CD4-positive, alpha-beta memory T cell (primary cell): ENCODE measurements around the gene ZYX. TPM values are rescaled to one million over a fixed set of nuclear protein-coding genes. Genes with fewer than 3 reads are reported as not detected.

Source experiments
- CTCF ChIA-PET: fragments of 350-600 bp; sonication (Branson Sonifier 250); formaldehyde crosslinking; loops from one replicate; lab custom pipeline; 2021; ENCODE audit warnings: inconsistent platforms; ENCODE audit not compliant: partially characterized antibody; lab: Charles Lee
- POLR2A ChIA-PET: fragments of 350-600 bp; sonication (Branson Sonifier 250); formaldehyde crosslinking; loops from one replicate; lab custom pipeline; 2021; ENCODE audit not compliant: partially characterized antibody; lab: Charles Lee
- DNase-seq, 5 donors: peaks; one replicate each; pipeline versions ENCODE4 v3.0.0 to v3.0.0-alpha.2; 2020 to 2022; ENCODE audit warnings: mixed read lengths in 1 of 5
- H3K27ac ChIP-seq: one replicate; pipeline ENCODE4 v1.7.0; 2013; ENCODE audit warnings: low read depth, low read length
- H3K27me3 ChIP-seq: 2 replicates; pipeline ENCODE4 v1.7.0; 2013; ENCODE audit warnings: mild to moderate bottlenecking, low read length, moderate library complexity; ENCODE audit not compliant: insufficient read depth
- H3K36me3 ChIP-seq: 2 replicates; pipeline ENCODE4 v1.7.0; 2013; ENCODE audit warnings: mild to moderate bottlenecking, low read length, moderate library complexity; ENCODE audit not compliant: insufficient read depth
- H3K4me1 ChIP-seq: 2 replicates; pipeline ENCODE4 v1.7.0; 2013; ENCODE audit warnings: mild to moderate bottlenecking, low read length, moderate library complexity; ENCODE audit not compliant: insufficient read depth
- H3K4me3 ChIP-seq, 2 donors: one replicate each; pipeline ENCODE4 v1.7.0; 2013; ENCODE audit warnings: low read length in 2 of 2, mild to moderate bottlenecking in 1 of 2
- H3K9me3 ChIP-seq, 2 donors: one replicate each; pipeline ENCODE4 v1.7.0; 2013; ENCODE audit warnings: low read length in 2 of 2, control low read depth in 1 of 2; ENCODE audit not compliant: control insufficient read depth in 1 of 2
- H3K27ac Mint-ChIP-seq, 7 donors: one replicate each; pipeline ENCODE4 v1.8.0; 2020 to 2021; ENCODE audit warnings: mixed read lengths in 7 of 7, mild to moderate bottlenecking in 6 of 7, inconsistent platforms in 3 of 7, moderate library complexity in 3 of 7
- H3K27me3 Mint-ChIP-seq, 2 donors: one replicate each; pipeline ENCODE4 v1.8.0; 2020 to 2021; ENCODE audit warnings: mixed read lengths in 2 of 2
- H3K36me3 Mint-ChIP-seq, 2 donors: one replicate each; pipeline ENCODE4 v1.8.0; 2020 to 2021; ENCODE audit warnings: mixed read lengths in 2 of 2, inconsistent platforms in 1 of 2, mild to moderate bottlenecking in 1 of 2
- H3K4me1 Mint-ChIP-seq, 4 donors: one replicate each; pipeline ENCODE4 v1.8.0; 2020 to 2021; ENCODE audit warnings: mixed read lengths in 4 of 4, mild to moderate bottlenecking in 1 of 4
- H3K4me3 Mint-ChIP-seq, 8 donors: one replicate each; pipeline ENCODE4 v1.8.0; 2020 to 2021; ENCODE audit warnings: mixed read lengths in 8 of 8, mild to moderate bottlenecking in 7 of 8, moderate library complexity in 6 of 8, inconsistent platforms in 3 of 8
- H3K9me3 Mint-ChIP-seq, 8 donors: one replicate each; pipeline ENCODE4 v1.8.0; 2020 to 2021; ENCODE audit warnings: mixed read lengths in 8 of 8, mild to moderate bottlenecking in 5 of 8, inconsistent platforms in 3 of 8, moderate library complexity in 1 of 8
- intact Hi-C: fragments of 100-400 bp; cut with micrococcal nuclease; formaldehyde crosslinking; loops from one replicate; pipeline ENCODE4 v1.15.1; 2023
- polyA plus RNA-seq, 2 donors: library from polyadenylated mRNA; unstranded; fragments of 300-500 nt; fragmentation: Illumina TruSeq; gene quantifications; one replicate each; pipeline ENCODE4 v1.2.3, GENCODE V29; 2021
- total RNA-seq, 2 experiments: library from RNA; stranded (reverse); gene quantifications; one replicate each; pipeline ENCODE4 v1.2.3, GENCODE V29; 2021

The ZYX gene
- total and polyA plus RNA-seq, 4 experiments from 2014 or later: 55.7 to 148 (median 145) TPM

- Mint-ChIP-seq H3K36me3 (peaks cover 0 to 18% of the 10 kb centered on the region in 2 donors), H3K9me3 (peaks cover 0 to 1% (median 0%) of the 10 kb centered on the region in 8 donors), H3K27me3 (no peaks in the 10 kb centered on the region), H3K27ac (peak overlapping the region in 1 of 7 donors; percentile 61), H3K4me3 (no peak overlapping the region), H3K4me1 (peaks cover 14 to 24% (median 19%) of the 10 kb centered on the region in 4 donors)
- POLR2A ChIA-PET: interaction anchor here (0.9 to 9.3 kb wide), 9 partner anchors 9 to 575 kb away, joined by 3 to 215 read pairs (median 6); partner anchors contain the start of gene EPHA1
- no peak for DNase-seq
- no peaks in the 10 kb centered on the region for H3K27me3 ChIP-seq
- peaks cover 69% of the 10 kb centered on the region for H3K4me1 ChIP-seq
- intact Hi-C loops: loop anchor here (5.0 kb wide), 1 partner anchor 581 kb away; no protein-coding TSS in a partner anchor
- no peak overlapping the region for H3K4me3 ChIP-seq
- H3K9me3 ChIP-seq: no peaks in the 10 kb centered on the region
- peaks cover 29% of the 10 kb centered on the region for H3K36me3 ChIP-seq
- CTCF ChIA-PET: interaction anchor here (0.8 to 7.9 kb wide), 12 partner anchors 8 to 143 kb away, joined by 3 to 129 read pairs (median 6); partner anchors contain the start of gene EPHA1
- H3K27ac ChIP-seq: peak overlapping the region; percentile 12
Observed at GRCh38 chr7:143383642-143383957, 2.5 kb downstream of the ZYX start.

- intact Hi-C loops: loop anchor here (5.0 kb wide), 1 partner anchor 582 kb away; no protein-coding TSS in a partner anchor
- Mint-ChIP-seq H3K36me3 (peaks cover 2 to 21% of the 10 kb centered on the region in 2 donors), H3K27me3 (no peaks in the 10 kb centered on the region), H3K27ac (no peak overlapping the region), H3K4me3 (no peak overlapping the region), H3K4me1 (peaks cover 9 to 19% (median 15%) of the 10 kb centered on the region in 4 donors), H3K9me3 (no peaks in the 10 kb centered on the region)
- no peak for DNase-seq
- Histone ChIP-seq H3K27ac (peak overlapping the region; percentile 12), H3K36me3 (peaks cover 34% of the 10 kb centered on the region), H3K4me1 (peaks cover 64% of the 10 kb centered on the region), H3K4me3 (no peak overlapping the region), H3K9me3 (no peaks in the 10 kb centered on the region), H3K27me3 (no peaks in the 10 kb centered on the region)
- ChIA-PET POLR2A (interaction anchor here (0.7 to 9.3 kb wide), 11 partner anchors 9 to 585 kb away, joined by 3 to 215 read pairs (median 5); partner anchors contain the start of gene EPHA1), CTCF (interaction anchor here (0.8 to 7.9 kb wide), 14 partner anchors 9 to 144 kb away, joined by 3 to 129 read pairs (median 5); partner anchors contain the start of gene EPHA1)
Observed at GRCh38 chr7:143384148-143384547, 3.0 kb downstream of the ZYX start.

GRCh38 chr7:143384661-143385631 is 3.8 kb downstream of the ZYX start:
- no peak for DNase-seq
- no peak overlapping the region for H3K27ac ChIP-seq
- no peaks in the 10 kb centered on the region for H3K27me3 Mint-ChIP-seq
- peaks cover 42% of the 10 kb centered on the region for H3K36me3 ChIP-seq
- H3K36me3 Mint-ChIP-seq: peaks cover 8 to 22% of the 10 kb centered on the region in 2 donors
- no peak overlapping the region for H3K27ac Mint-ChIP-seq
- intact Hi-C loops: loop anchor here (5.0 kb wide), 1 partner anchor 583 kb away; no protein-coding TSS in a partner anchor
- CTCF ChIA-PET: interaction anchor here (0.7 to 7.9 kb wide), 14 partner anchors 9 to 144 kb away, joined by 3 to 129 read pairs (median 4); partner anchors contain the start of gene EPHA1
- peaks cover 4 to 16% (median 11%) of the 10 kb centered on the region in 4 donors for H3K4me1 Mint-ChIP-seq
- no peaks in the 10 kb centered on the region for H3K27me3 ChIP-seq
- H3K4me3 ChIP-seq: peak overlapping the region in 1 of 2 donors; percentile 46
- peaks cover 56% of the 10 kb centered on the region for H3K4me1 ChIP-seq
- H3K9me3 Mint-ChIP-seq: no peaks in the 10 kb centered on the region
- no peak overlapping the region for H3K4me3 Mint-ChIP-seq
- POLR2A ChIA-PET: interaction anchor here (0.7 to 9.3 kb wide), 10 partner anchors 8 to 586 kb away, joined by 3 to 215 read pairs (median 6); partner anchors contain the start of gene EPHA1
- no peaks in the 10 kb centered on the region for H3K9me3 ChIP-seq

DNA sequence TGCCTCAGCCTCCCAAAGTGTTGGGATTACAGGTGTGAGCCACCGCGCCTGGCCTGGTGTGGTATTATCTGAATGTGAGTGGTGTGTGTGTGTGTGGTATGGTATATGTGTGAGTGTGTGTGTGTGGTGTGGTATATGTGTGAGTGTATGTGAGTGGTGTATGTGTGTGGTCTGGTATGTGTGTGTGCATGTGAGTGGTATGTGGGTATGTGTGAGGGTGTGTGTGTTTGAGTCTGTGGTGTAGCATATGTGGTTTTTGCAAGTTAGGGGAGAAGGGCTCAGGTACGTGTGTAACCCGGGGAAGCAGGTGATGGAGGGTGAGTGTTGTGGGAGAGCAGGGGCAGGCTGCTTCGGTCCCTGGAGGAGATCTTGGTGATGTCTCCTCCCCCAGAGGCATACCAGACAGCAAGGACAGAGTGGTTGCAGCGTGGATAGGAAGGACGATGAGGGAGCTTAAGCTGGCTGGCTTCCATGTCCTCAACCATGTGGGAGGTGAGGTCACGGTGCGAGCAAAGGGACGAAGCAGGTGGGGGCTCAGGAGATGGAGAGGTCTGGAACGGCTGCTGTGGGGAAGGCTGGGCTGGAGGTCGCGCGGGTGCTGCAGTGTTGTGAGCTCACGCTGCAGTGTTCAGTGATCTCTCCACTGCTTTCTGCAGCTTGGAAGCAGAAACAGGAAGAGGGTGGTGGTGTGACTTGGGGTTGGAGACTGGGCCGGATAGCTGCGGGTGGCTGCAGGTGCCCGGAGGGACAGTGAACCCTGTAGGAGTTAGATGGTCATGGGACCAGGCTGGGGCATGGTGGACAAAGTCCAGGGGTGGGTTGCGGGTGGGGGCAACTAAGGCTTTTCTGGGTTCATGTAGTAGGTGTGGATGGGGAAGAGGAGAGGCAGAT is 5.0 kb downstream of the ZYX start:
- ChIA-PET POLR2A (interaction anchor here (0.6 to 9.3 kb wide), 7 partner anchors 11 to 576 kb away, joined by 3 to 215 read pairs (median 4); partner anchors contain the start of genes CASP2 and EPHA1), CTCF (interaction anchor here (0.6 to 1.3 kb wide), 9 partner anchors 8 to 146 kb away, joined by 3 to 6 read pairs (median 3); no protein-coding TSS in a partner anchor)
- peaks cover 53% of the 10 kb centered on the region for H3K36me3 ChIP-seq
- H3K27ac ChIP-seq: peak overlapping the region; percentile 49
- peaks cover 5 to 16% (median 11%) of the 10 kb centered on the region in 4 donors for H3K4me1 Mint-ChIP-seq
- H3K27me3 Mint-ChIP-seq: no peaks in the 10 kb centered on the region
- H3K4me3 Mint-ChIP-seq: no peak overlapping the region
- intact Hi-C loops: loop anchor here (1.0 kb wide), 1 partner anchor 17 kb away; no protein-coding TSS in a partner anchor
- no peak overlapping the region for H3K27ac Mint-ChIP-seq
- no peaks in the 10 kb centered on the region for H3K9me3 ChIP-seq
- no peaks in the 10 kb centered on the region for H3K9me3 Mint-ChIP-seq
- no peaks in the 10 kb centered on the region for H3K27me3 ChIP-seq
- peak overlapping the region in 1 of 2 donors; percentile 46 for H3K4me3 ChIP-seq
- DNase-seq: peak; percentile 47 to 74 (median 56)
- peaks cover 11 to 29% of the 10 kb centered on the region in 2 donors for H3K36me3 Mint-ChIP-seq
- H3K4me1 ChIP-seq: peaks cover 55% of the 10 kb centered on the region

- Histone ChIP-seq H3K9me3 (no peaks in the 10 kb centered on the region), H3K27me3 (no peaks in the 10 kb centered on the region), H3K36me3 (peaks cover 63% of the 10 kb centered on the region), H3K27ac (no peak overlapping the region), H3K4me1 (peaks cover 51% of the 10 kb centered on the region), H3K4me3 (no peak overlapping the region)
- H3K4me3 Mint-ChIP-seq: no peak overlapping the region
- DNase-seq: no peak
- no peaks in the 10 kb centered on the region for H3K9me3 Mint-ChIP-seq
- ChIA-PET CTCF (interaction anchor here (1.0 to 4.1 kb wide), 6 partner anchors 8 to 148 kb away, joined by 3 to 18 read pairs (median 4); no protein-coding TSS in a partner anchor), POLR2A (interaction anchor here (0.7 to 2.8 kb wide), 5 partner anchors 7 to 29 kb away, joined by 3 to 8 read pairs (median 3); no protein-coding TSS in a partner anchor)
- H3K27ac Mint-ChIP-seq: peak overlapping the region in 4 of 7 donors; percentile 27 to 77 (median 60)
- intact Hi-C loops: no loop called here
- H3K27me3 Mint-ChIP-seq: no peaks in the 10 kb centered on the region
- H3K36me3 Mint-ChIP-seq: peaks cover 15 to 39% of the 10 kb centered on the region in 2 donors
- H3K4me1 Mint-ChIP-seq: peaks cover 5 to 15% (median 11%) of the 10 kb centered on the region in 4 donors
Observed at GRCh38 chr7:143387156-143387975, 6.2 kb downstream of the ZYX start.
